ENCODE data around the gene ZBTB24. TPM values are rescaled to one million over a fixed set of nuclear protein-coding genes. Genes with fewer than 3 reads are reported as not detected.

Gene ZBTB24
- total RNA-seq, 4 donors from 2014 or later: 5.3 to 6.4 (median 5.9) TPM

DNA sequence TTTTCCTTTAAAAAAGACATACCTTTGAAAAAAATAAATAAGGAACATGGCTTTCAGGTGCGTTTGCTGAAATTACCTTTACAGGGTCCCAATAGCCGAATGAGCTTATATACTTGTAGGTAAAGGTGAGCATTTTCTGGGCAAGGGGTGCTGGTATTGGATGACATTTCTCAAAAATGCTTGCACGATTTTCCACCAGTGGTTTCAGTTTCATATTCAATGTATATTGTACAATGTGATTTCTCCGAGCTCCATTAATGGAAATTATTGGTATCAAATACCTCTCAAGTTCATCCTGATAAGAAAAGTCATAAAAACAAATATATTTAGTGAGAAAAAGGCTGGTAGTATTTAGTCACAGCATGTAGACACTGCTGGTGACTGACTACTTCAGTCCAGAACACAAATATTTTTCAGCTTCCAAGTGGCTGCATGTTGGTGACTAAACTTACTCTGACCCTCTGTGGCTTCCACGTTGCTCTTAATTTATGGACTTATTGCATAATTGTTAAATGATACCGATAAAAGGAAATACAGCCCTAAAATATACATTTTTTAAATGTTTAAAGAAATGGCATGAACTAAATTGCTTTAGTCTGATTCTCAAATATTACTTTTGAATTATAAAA, 32.9 kb upstream of the ZBTB24 start:
- WGBS: 67% methylated on average over 6 of the region's 6 CpGs
- Histone ChIP-seq H3K9me3 (no peaks in the 10 kb centered on the region), H3K4me3 (no peak overlapping the region), H3K4me1 (no peaks in the 10 kb centered on the region), H3K36me3 (no peaks in the 10 kb centered on the region), H3K27me3 (no peaks in the 10 kb centered on the region), H3K27ac (replicated peaks in 1 of 4) (no peak overlapping the region)
- intact Hi-C loops (cut with DNase I): no loop called here
- DNase-seq (ENCODE audit: extremely low spot score): no peak
- no peak for TF ChIP-seq EP300 (IDR thresholded peaks at IDR 0.05)
- TF ChIP-seq POLR2AphosphoS5 (IDR thresholded peaks at IDR 0.05): no peak
- TF ChIP-seq, protein P1, sequence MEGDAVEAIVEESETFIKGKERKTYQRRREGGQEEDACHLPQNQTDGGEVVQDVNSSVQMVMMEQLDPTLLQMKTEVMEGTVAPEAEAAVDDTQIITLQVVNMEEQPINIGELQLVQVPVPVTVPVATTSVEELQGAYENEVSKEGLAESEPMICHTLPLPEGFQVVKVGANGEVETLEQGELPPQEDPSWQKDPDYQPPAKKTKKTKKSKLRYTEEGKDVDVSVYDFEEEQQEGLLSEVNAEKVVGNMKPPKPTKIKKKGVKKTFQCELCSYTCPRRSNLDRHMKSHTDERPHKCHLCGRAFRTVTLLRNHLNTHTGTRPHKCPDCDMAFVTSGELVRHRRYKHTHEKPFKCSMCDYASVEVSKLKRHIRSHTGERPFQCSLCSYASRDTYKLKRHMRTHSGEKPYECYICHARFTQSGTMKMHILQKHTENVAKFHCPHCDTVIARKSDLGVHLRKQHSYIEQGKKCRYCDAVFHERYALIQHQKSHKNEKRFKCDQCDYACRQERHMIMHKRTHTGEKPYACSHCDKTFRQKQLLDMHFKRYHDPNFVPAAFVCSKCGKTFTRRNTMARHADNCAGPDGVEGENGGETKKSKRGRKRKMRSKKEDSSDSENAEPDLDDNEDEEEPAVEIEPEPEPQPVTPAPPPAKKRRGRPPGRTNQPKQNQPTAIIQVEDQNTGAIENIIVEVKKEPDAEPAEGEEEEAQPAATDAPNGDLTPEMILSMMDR (IDR thresholded peaks at IDR 0.05): no peak
- TF ChIP-seq POLR2A (IDR thresholded peaks at IDR 0.05; ENCODE audit: low read depth): no peak

DNA sequence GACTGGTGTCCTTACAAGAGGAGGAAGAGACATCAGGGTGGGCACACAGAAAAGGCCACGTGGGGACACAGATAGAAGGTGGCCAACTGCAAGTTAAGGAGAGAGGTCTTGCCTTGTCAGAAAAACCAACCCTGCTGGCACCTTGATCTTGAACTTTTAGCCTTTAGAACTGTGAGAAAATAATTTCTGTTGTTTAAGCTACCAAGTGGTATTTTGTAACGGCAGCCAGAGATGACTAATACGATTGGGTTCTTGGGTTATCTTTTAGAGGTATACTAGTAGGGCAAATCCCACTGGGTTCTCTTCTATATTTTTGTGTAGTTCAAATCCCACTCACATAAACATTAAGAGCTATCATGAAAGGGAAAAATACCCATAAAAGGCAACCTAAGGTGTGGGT, 31.9 kb upstream of the ZBTB24 start:
- intact Hi-C loops (cut with DNase I): no loop called here
- 85% methylated on average over 3 of the region's 3 CpGs for WGBS

DNA sequence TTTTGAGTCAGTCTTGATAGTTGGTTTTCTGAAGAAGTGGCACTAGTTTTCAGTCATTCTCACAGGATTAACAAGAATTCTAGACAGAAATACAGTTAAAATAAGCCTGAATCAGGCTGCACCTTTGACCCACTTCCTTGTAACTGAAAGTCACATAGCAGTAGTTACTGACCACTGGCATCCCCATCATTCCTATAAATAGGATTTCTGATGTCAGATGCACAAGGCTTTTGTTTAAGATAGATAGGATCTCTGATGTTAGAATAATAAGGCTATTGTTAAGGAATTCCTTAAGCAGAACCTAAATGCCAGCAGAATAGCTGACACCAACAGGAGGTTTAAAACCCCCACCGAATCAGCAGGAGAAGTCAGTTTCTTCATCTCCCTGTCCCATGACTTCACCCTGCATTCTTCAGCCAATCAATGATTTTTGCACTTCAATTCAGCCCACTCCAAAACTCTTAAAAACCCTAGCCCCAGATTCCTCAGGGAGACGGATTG, 30.6 kb upstream of the ZBTB24 start:
- no peaks in the 10 kb centered on the region for H3K4me1 ChIP-seq
- no peaks in the 10 kb centered on the region for H3K9me3 ChIP-seq
- H3K27ac ChIP-seq (replicated peaks in 1 of 4): no peak overlapping the region
- no peaks in the 10 kb centered on the region for H3K36me3 ChIP-seq
- WGBS: 66% methylated on average over 2 of the region's 2 CpGs
- H3K27me3 ChIP-seq: no peaks in the 10 kb centered on the region
- intact Hi-C loops (cut with DNase I): no loop called here
- DNase-seq (ENCODE audit: extremely low spot score): no peak
- H3K4me3 ChIP-seq: no peak overlapping the region
- TF ChIP-seq, protein P1 (IDR thresholded peaks at IDR 0.05): no peak
- TF ChIP-seq POLR2AphosphoS5 (IDR thresholded peaks at IDR 0.05): no peak
- TF ChIP-seq POLR2A (IDR thresholded peaks at IDR 0.05; ENCODE audit: low read depth): no peak
- TF ChIP-seq EP300 (IDR thresholded peaks at IDR 0.05): no peak

More for the DNA sequence above, 31.9 kb upstream of the ZBTB24 start:
- no peaks in the 10 kb centered on the region for H3K36me3 ChIP-seq
- no peaks in the 10 kb centered on the region for H3K27me3 ChIP-seq
- H3K4me1 ChIP-seq: no peaks in the 10 kb centered on the region
- no peaks in the 10 kb centered on the region for H3K9me3 ChIP-seq
- TF ChIP-seq POLR2AphosphoS5 (IDR thresholded peaks at IDR 0.05) (no peak), EP300 (IDR thresholded peaks at IDR 0.05) (no peak)
- H3K4me3 ChIP-seq: no peak overlapping the region
- H3K27ac ChIP-seq (replicated peaks in 1 of 4): no peak overlapping the region
- DNase-seq (ENCODE audit: extremely low spot score): no peak

DNA sequence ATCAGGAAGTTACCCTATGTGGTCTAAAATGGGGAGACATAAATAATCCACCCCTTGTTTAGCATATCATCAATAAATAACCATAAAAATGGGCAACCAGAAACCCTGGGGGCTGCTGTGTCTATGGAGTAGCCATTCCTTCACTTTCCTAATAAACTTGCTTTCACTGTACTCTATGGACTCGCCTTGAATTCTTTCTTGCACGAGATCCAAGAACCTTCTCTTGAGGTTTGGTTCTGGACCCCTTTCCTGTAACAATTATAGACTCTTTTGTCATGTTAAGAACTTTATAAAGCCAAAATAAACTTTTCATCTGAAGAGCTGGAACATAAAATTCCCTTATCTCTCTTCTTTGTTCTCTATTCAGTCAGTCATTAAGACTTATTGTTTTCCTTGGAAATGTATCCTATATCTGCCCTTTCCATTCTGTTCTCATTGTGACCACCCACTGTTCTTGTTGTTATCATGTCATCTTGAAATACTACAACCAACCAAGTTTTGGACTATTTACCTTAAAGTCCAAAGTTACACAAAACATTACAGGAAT, 29.3 kb upstream of the ZBTB24 start:
- Histone ChIP-seq H3K27me3 (no peaks in the 10 kb centered on the region), H3K9me3 (no peaks in the 10 kb centered on the region), H3K4me1 (no peaks in the 10 kb centered on the region), H3K36me3 (no peaks in the 10 kb centered on the region), H3K4me3 (no peak overlapping the region), H3K27ac (replicated peaks in 1 of 4) (no peak overlapping the region)
- 73% methylated on average over 2 of the region's 2 CpGs for WGBS
- no peak for TF ChIP-seq POLR2A (IDR thresholded peaks at IDR 0.05; ENCODE audit: low read depth)
- no peak for TF ChIP-seq POLR2AphosphoS5 (IDR thresholded peaks at IDR 0.05)
- TF ChIP-seq, protein P1 (IDR thresholded peaks at IDR 0.05): no peak
- no peak for TF ChIP-seq EP300 (IDR thresholded peaks at IDR 0.05)
- no peak for DNase-seq (ENCODE audit: extremely low spot score)
- intact Hi-C loops (cut with DNase I): no loop called here

DNA sequence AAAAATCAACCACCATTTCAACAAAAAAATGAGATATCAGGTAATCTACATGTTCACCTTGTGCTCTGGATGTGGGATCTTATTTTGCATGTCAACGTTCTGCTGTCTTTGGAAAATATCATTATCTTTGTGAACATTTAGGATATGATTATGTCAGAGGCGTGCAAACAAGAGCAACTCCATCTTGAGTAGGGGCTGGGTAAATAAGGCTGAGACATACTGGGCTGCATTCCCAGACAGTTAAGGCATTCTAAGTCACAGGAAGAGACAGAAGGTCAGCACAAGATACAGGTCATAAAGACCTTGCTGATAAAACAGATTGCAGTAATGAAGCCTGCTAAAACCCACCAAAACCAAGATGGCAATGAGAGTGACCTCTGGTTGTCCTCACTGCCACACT, 28.8 kb upstream of the ZBTB24 start:
- intact Hi-C loops (cut with DNase I): no loop called here
- WGBS: 87% methylated on average over 2 of the region's 2 CpGs
- Histone ChIP-seq H3K27me3 (no peaks in the 10 kb centered on the region), H3K4me1 (no peaks in the 10 kb centered on the region), H3K9me3 (no peaks in the 10 kb centered on the region), H3K36me3 (no peaks in the 10 kb centered on the region), H3K4me3 (no peak overlapping the region), H3K27ac (replicated peaks in 1 of 4) (no peak overlapping the region)
- DNase-seq (ENCODE audit: extremely low spot score): no peak
- TF ChIP-seq, protein P1 (IDR thresholded peaks at IDR 0.05): no peak
- TF ChIP-seq EP300 (IDR thresholded peaks at IDR 0.05) (no peak), POLR2AphosphoS5 (IDR thresholded peaks at IDR 0.05) (no peak), POLR2A (IDR thresholded peaks at IDR 0.05; ENCODE audit: low read depth) (no peak)
